ENCODE results near the gene FBXO3. TPM values are rescaled to one million over a fixed set of nuclear protein-coding genes. Genes with fewer than 3 reads are reported as not detected.

FBXO3 gene
- total RNA-seq, 1 experiment from 2014 or later: 27.2 TPM

DNA sequence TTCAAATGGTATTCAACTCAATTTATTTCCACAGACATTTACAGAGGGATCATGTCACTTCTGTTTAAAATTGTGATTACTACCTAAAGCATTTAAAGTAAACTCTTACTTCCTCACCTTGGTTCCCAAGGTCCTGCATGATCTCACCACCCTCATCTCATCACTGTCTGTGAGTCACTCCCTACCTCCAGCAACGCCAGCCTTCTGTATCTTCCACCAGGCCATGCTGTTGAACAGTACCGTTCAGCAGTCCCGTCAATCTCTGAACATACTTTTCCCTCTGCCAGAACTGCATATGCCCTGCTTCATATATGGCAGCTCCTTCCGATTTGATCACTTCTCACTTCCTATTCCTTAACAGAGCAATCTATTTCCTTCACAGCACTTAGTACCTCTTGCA lies 2.0 kb downstream of the FBXO3 start:
- no TSS peak for BruUV-seq (replicated peaks)
- intact Hi-C loops (cut with micrococcal nuclease): no loop called here

More for the DNA sequence above, 2.0 kb downstream of the FBXO3 start:
- Histone ChIP-seq H4K20me1 (ENCODE audit: insufficient read depth) (no peaks in the 10 kb centered on the region; the same call in 1 of the 2 replicates), H3K9ac (ENCODE audit: low read length) (no peak overlapping the region), H3K27ac (ENCODE audit: low read depth, low read length) (no peak overlapping the region), H2AFZ (ENCODE audit: low read depth, low read length, poor library complexity, severe bottlenecking) (no peak overlapping the region), H3K4me2 (ENCODE audit: low read length) (peak overlapping the region; percentile 79; the same call in 1 of the 2 replicates), H3K27me3 (ENCODE audit: insufficient read depth, low read length) (no peaks in the 10 kb centered on the region), H3K36me3 (ENCODE audit: control insufficient read depth in 1 of 2, insufficient read depth in 2 of 2, low read length in 2 of 2) (peaks cover 13 to 19% of the 10 kb centered on the region in 2 experiments), H3K4me1 (ENCODE audit: control insufficient read depth in 1 of 2, insufficient read depth in 2 of 2, low read length in 2 of 2) (peaks cover 7 to 31% of the 10 kb centered on the region in 2 experiments; a peak in 3 of 4 replicates), H3K9me2 (ENCODE audit: insufficient read depth) (no peaks in the 10 kb centered on the region), H3K9me3 (ENCODE audit: control insufficient read depth in 1 of 2, insufficient read depth in 1 of 2, low read depth in 1 of 2, low read length in 2 of 2) (no peaks in the 10 kb centered on the region), H3K79me2 (ENCODE audit: insufficient read depth, low read length) (peaks cover 18% of the 10 kb centered on the region), H3K4me3 (replicated peaks in 1 of 2; ENCODE audit: low read depth in 1 of 2, low read length in 2 of 2) (no peak overlapping the region)
- ATAC-seq (no peak), DNase-seq (ENCODE audit: low read depth, low spot score) (no peak)
- TF ChIP-seq EZH2 (IDR thresholded peaks at IDR 0.05): no peak
- no peak for TF ChIP-seq POLR2AphosphoS5 (IDR thresholded peaks at IDR 0.05; ENCODE audit: low read depth, low read length)
- TF ChIP-seq SRF (IDR thresholded peaks at IDR 0.05; ENCODE audit: low read depth): no peak
- TF ChIP-seq, protein P1, sequence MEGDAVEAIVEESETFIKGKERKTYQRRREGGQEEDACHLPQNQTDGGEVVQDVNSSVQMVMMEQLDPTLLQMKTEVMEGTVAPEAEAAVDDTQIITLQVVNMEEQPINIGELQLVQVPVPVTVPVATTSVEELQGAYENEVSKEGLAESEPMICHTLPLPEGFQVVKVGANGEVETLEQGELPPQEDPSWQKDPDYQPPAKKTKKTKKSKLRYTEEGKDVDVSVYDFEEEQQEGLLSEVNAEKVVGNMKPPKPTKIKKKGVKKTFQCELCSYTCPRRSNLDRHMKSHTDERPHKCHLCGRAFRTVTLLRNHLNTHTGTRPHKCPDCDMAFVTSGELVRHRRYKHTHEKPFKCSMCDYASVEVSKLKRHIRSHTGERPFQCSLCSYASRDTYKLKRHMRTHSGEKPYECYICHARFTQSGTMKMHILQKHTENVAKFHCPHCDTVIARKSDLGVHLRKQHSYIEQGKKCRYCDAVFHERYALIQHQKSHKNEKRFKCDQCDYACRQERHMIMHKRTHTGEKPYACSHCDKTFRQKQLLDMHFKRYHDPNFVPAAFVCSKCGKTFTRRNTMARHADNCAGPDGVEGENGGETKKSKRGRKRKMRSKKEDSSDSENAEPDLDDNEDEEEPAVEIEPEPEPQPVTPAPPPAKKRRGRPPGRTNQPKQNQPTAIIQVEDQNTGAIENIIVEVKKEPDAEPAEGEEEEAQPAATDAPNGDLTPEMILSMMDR (IDR thresholded peaks at IDR 0.05 in 2 of 3, conservative IDR thresholded peaks at IDR 0.05 in 1 of 3; ENCODE audit: borderline replicate concordance in 1 of 3, insufficient read depth in 1 of 3, low read depth in 2 of 3, low read length in 2 of 3): no peak
- no peak for TF ChIP-seq YY1 (IDR thresholded peaks at IDR 0.05; ENCODE audit: extremely low read depth, insufficient replicate concordance, low read depth, low read length)
- TF ChIP-seq, protein P2, sequence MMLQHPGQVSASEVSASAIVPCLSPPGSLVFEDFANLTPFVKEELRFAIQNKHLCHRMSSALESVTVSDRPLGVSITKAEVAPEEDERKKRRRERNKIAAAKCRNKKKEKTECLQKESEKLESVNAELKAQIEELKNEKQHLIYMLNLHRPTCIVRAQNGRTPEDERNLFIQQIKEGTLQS (IDR thresholded peaks at IDR 0.05): no peak
- TF ChIP-seq ZNF274 (IDR thresholded peaks at IDR 0.05; ENCODE audit: low read depth, low read length): no peak
- TF ChIP-seq SP1 (IDR thresholded peaks at IDR 0.05; ENCODE audit: low read depth): no peak
- no peak for TF ChIP-seq FOSL1 (IDR thresholded peaks at IDR 0.05; ENCODE audit: low read depth)
- TF ChIP-seq, protein P3, sequence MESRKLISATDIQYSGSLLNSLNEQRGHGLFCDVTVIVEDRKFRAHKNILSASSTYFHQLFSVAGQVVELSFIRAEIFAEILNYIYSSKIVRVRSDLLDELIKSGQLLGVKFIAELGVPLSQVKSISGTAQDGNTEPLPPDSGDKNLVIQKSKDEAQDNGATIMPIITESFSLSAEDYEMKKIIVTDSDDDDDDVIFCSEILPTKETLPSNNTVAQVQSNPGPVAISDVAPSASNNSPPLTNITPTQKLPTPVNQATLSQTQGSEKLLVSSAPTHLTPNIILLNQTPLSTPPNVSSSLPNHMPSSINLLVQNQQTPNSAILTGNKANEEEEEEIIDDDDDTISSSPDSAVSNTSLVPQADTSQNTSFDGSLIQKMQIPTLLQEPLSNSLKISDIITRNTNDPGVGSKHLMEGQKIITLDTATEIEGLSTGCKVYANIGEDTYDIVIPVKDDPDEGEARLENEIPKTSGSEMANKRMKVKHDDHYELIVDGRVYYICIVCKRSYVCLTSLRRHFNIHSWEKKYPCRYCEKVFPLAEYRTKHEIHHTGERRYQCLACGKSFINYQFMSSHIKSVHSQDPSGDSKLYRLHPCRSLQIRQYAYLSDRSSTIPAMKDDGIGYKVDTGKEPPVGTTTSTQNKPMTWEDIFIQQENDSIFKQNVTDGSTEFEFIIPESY (IDR thresholded peaks at IDR 0.05; ENCODE audit: extremely low read depth, insufficient replicate concordance, low read length): no peak
- TF ChIP-seq, protein P4, sequence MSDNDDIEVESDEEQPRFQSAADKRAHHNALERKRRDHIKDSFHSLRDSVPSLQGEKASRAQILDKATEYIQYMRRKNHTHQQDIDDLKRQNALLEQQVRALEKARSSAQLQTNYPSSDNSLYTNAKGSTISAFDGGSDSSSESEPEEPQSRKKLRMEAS (IDR thresholded peaks at IDR 0.05): no peak
- RAD21 ChIA-PET (ENCODE audit: low non-redundant PET in 1 of 2, low total read pairs in 2 of 2, uncharacterized antibody in 2 of 2, unreplicated experiment in 2 of 2): no interaction called here
- CTCF ChIA-PET: no interaction called here
- POLR2A ChIA-PET: no interaction called here
